ENCODE results near the gene PIK3CD. TPM values are rescaled to one million over a fixed set of nuclear protein-coding genes. Genes with fewer than 3 reads are reported as not detected.

The PIK3CD gene
- total RNA-seq, 1 donor from 2014 or later = 5.0 TPM

- H3K27me3 ChIP-seq (ENCODE audit: control insufficient read depth, insufficient read depth, low read length) = no peaks in the 10 kb centered on the region
- no peak for FAIRE-seq
- TF ChIP-seq CTCF (IDR thresholded peaks at IDR 0.05; ENCODE audit: insufficient read depth, low read length, severe bottlenecking) = no peak
- H3K36me3 ChIP-seq (ENCODE audit: control insufficient read depth, insufficient read depth, low read length) = peaks cover 14% of the 10 kb centered on the region
- DNase-seq (ENCODE audit: low read depth) = no peak
- no peak overlapping the region for H3K4me3 ChIP-seq (ENCODE audit: low read depth, low read length)
These were observed 46.7 kb upstream of the PIK3CD start for GRCh38 chr1:9604836-9605235.

GRCh38 chr1:9605946-9606455, 45.5 kb upstream of the PIK3CD start:
- no peak for DNase-seq (ENCODE audit: low read depth)
- Histone ChIP-seq H3K4me3 (ENCODE audit: low read depth, low read length) (no peak overlapping the region), H3K36me3 (ENCODE audit: control insufficient read depth, insufficient read depth, low read length) (peaks cover 12% of the 10 kb centered on the region), H3K27me3 (ENCODE audit: control insufficient read depth, insufficient read depth, low read length) (no peaks in the 10 kb centered on the region)
- FAIRE-seq = no peak
- no peak for TF ChIP-seq CTCF (IDR thresholded peaks at IDR 0.05; ENCODE audit: insufficient read depth, low read length, severe bottlenecking)

- Histone ChIP-seq H3K4me3 (ENCODE audit: low read depth, low read length) (no peak overlapping the region), H3K27me3 (ENCODE audit: control insufficient read depth, insufficient read depth, low read length) (no peaks in the 10 kb centered on the region), H3K36me3 (ENCODE audit: control insufficient read depth, insufficient read depth, low read length) (peaks cover 9% of the 10 kb centered on the region)
- no peak for DNase-seq (ENCODE audit: low read depth)
- TF ChIP-seq CTCF (IDR thresholded peaks at IDR 0.05; ENCODE audit: insufficient read depth, low read length, severe bottlenecking) = no peak
- no peak for FAIRE-seq
These were observed 45.1 kb upstream of the PIK3CD start for GRCh38 chr1:9606458-9606857.

GRCh38 chr1:9606948-9607347, 44.6 kb upstream of the PIK3CD start:
- TF ChIP-seq CTCF (IDR thresholded peaks at IDR 0.05; ENCODE audit: insufficient read depth, low read length, severe bottlenecking) = no peak
- Histone ChIP-seq H3K36me3 (ENCODE audit: control insufficient read depth, insufficient read depth, low read length) (peaks cover 9% of the 10 kb centered on the region), H3K27me3 (ENCODE audit: control insufficient read depth, insufficient read depth, low read length) (no peaks in the 10 kb centered on the region), H3K4me3 (ENCODE audit: low read depth, low read length) (no peak overlapping the region)
- DNase-seq (ENCODE audit: low read depth) (no peak), FAIRE-seq (no peak)

- FAIRE-seq (no peak), DNase-seq (ENCODE audit: low read depth) (no peak)
- Histone ChIP-seq H3K27me3 (ENCODE audit: control insufficient read depth, insufficient read depth, low read length) (no peaks in the 10 kb centered on the region), H3K4me3 (ENCODE audit: low read depth, low read length) (no peak overlapping the region), H3K36me3 (ENCODE audit: control insufficient read depth, insufficient read depth, low read length) (peaks cover 10% of the 10 kb centered on the region)
- no peak for TF ChIP-seq CTCF (IDR thresholded peaks at IDR 0.05; ENCODE audit: insufficient read depth, low read length, severe bottlenecking)
These were observed 44.2 kb upstream of the PIK3CD start for GRCh38 chr1:9607352-9607751.

GRCh38 chr1:9609998-9610397, 41.5 kb upstream of the PIK3CD start:
- TF ChIP-seq CTCF (IDR thresholded peaks at IDR 0.05; ENCODE audit: insufficient read depth, low read length, severe bottlenecking) = no peak
- no peak for DNase-seq (ENCODE audit: low read depth)
- Histone ChIP-seq H3K27me3 (ENCODE audit: control insufficient read depth, insufficient read depth, low read length) (no peaks in the 10 kb centered on the region), H3K4me3 (ENCODE audit: low read depth, low read length) (no peak overlapping the region), H3K36me3 (ENCODE audit: control insufficient read depth, insufficient read depth, low read length) (peaks cover 13% of the 10 kb centered on the region)
- FAIRE-seq = no peak

Measured in bronchial epithelial cell (primary cell).